ENCODE data around the gene AARS1.
"Not testable (repeated sequence)": the region's sequence is repeated elsewhere in the genome, so short reads cannot be mapped to it uniquely, and the experiment has no call there.

- TF ChIP-seq BRCA1 (IDR thresholded peaks at IDR 0.05; ENCODE audit: low read depth, low read length); TEAD4 (IDR thresholded peaks at IDR 0.05; ENCODE audit: low read depth, low read length); CREB1 (IDR thresholded peaks at IDR 0.05); YY1 (IDR thresholded peaks at IDR 0.05; ENCODE audit: low read depth, low read length); TAF1 (IDR thresholded peaks at IDR 0.05; ENCODE audit: low read depth, low read length); RAD21 (IDR thresholded peaks at IDR 0.05 in 1 of 2, conservative IDR thresholded peaks at IDR 0.05 in 1 of 2; ENCODE audit: low read depth in 2 of 2, low read length in 2 of 2); CTCF (IDR thresholded peaks at IDR 0.05; ENCODE audit: control extremely low read depth in 1 of 3, insufficient read depth in 1 of 3, low read depth in 1 of 3, low read length in 3 of 3); POLR2AphosphoS5 (IDR thresholded peaks at IDR 0.05; ENCODE audit: low read depth, low read length); EP300 (IDR thresholded peaks at IDR 0.05; ENCODE audit: borderline replicate concordance in 1 of 2, low read depth in 2 of 2, low read length in 2 of 2); USF2 (IDR thresholded peaks at IDR 0.05; ENCODE audit: low read length); ZNF274 (IDR thresholded peaks at IDR 0.05; ENCODE audit: borderline replicate concordance, extremely low read depth, low read length): not testable (repeated sequence)
Measured at GRCh38 chr16:70292148-70292547, 2.8 kb upstream of the AARS1 start.

Measured in H1 (cell line).